Measurements from ENCODE around the gene MAMSTR. TPM values are rescaled to one million over a fixed set of nuclear protein-coding genes. Genes with fewer than 3 reads are reported as not detected.

Gene MAMSTR
- total and polyA plus RNA-seq, 4 experiments from 2014 or later, result 0.71 to 2.5 (median 1.4) TPM

DNA sequence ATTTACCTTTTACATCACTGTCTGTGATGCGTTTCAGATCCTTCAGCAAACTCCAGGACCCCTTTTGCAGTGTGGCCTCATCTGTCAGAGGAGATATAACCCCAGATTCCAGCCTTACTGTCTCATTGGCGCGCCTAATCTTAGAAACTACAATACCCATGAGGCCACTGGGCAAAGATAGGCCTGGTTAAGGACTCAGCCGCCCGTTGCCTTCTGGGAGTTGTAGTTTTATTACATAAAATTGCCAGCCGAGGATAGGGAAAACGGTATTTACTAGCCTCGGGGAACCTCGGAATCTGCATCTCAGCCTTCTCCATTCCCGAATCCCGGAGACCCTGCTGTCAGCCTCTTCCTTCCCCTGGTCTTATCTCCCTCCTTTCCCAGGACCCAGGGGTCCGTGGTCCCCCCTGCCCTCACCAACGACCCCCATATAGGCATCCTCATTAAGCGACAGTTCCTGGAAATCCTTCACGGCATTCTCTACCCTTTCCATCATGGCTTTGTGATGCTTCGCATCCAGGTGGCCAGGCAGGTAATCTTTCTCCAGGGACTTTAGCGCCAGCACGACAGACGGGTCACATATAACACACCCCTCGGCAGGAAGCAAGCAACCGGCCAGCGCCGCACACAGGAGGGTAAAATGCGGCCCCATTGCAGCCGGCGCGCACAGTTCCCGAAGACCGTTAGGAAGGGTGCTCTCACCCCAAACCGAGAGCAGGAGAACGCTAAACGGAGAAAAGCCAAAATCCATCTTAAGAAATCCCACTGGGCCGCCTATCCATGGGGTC, 25.9 kb upstream of the MAMSTR start:
- no peak overlapping the region for H3K4me3 ChIP-seq (ENCODE audit: low read length in 2 of 2)
- peaks cover 22% of the 10 kb centered on the region for H3K4me1 ChIP-seq (ENCODE audit: insufficient read depth, low read length)
- H3K4me3 Mint-ChIP-seq, result peak overlapping the region in 1 of 8 donors; percentile 36
- H3K27ac ChIP-seq (ENCODE audit: low read depth, low read length), result no peak overlapping the region
- peak overlapping the region in 1 of 7 donors; percentile 52 for H3K27ac Mint-ChIP-seq
- no peaks in the 10 kb centered on the region for H3K36me3 ChIP-seq (ENCODE audit: insufficient read depth, low read length)
- H3K9me3 Mint-ChIP-seq, result peaks cover 0 to 1% (median 0%) of the 10 kb centered on the region in 8 donors
- peaks cover 5% of the 10 kb centered on the region for H3K27me3 ChIP-seq (ENCODE audit: insufficient read depth, low read length)
- H3K27me3 Mint-ChIP-seq, result peaks cover 0 to 4% of the 10 kb centered on the region in 2 donors
- H3K4me1 Mint-ChIP-seq, result peaks cover 8 to 22% (median 16%) of the 10 kb centered on the region in 4 donors
- intact Hi-C loops (cut with micrococcal nuclease), result no loop called here
- no peaks in the 10 kb centered on the region for H3K36me3 Mint-ChIP-seq
- CTCF ChIA-PET (ENCODE audit: partially characterized antibody), result interaction anchor here (1.3 kb wide), 1 partner anchor 15 kb away, joined by 4 read pairs; no protein-coding TSS in a partner anchor
- H3K9me3 ChIP-seq (ENCODE audit: control insufficient read depth in 1 of 2, low read length in 2 of 2), result no peaks in the 10 kb centered on the region
- POLR2A ChIA-PET (ENCODE audit: partially characterized antibody), result no interaction called here
- peak; percentile 57 to 70 (median 63) for DNase-seq

DNA sequence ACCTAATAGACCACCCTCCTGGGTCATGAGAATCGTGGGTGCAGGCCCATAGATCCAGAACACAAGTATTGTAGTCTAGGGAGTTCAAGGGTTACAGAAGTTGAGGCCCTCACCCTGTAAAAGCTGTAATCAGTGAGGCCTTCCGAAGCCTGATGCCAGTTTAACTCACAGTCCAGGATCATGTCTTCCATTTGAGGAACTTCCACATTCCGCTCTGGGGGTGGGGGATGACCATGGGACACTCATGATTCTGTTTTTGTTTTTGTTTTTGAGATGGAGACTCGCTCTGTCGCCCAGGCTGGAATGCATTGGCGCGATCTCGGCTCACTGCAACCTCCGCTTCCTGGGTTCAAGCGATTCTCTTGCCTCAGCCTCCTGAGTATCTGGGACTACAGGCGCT, 22.6 kb upstream of the MAMSTR start:
- H3K4me3 ChIP-seq (ENCODE audit: low read length in 2 of 2), result no peak overlapping the region
- Mint-ChIP-seq H3K27me3 (peaks cover 0 to 4% of the 10 kb centered on the region in 2 donors), H3K27ac (no peak overlapping the region), H3K4me3 (peak overlapping the region in 1 of 8 donors; percentile 39), H3K36me3 (no peaks in the 10 kb centered on the region), H3K4me1 (peaks cover 8 to 35% (median 22%) of the 10 kb centered on the region in 4 donors), H3K9me3 (no peaks in the 10 kb centered on the region)
- no peak overlapping the region for H3K27ac ChIP-seq (ENCODE audit: low read depth, low read length)
- H3K9me3 ChIP-seq (ENCODE audit: control insufficient read depth in 1 of 2, low read length in 2 of 2), result no peaks in the 10 kb centered on the region
- intact Hi-C loops (cut with micrococcal nuclease), result no loop called here
- DNase-seq, result no peak
- H3K27me3 ChIP-seq (ENCODE audit: insufficient read depth, low read length), result peaks cover 5% of the 10 kb centered on the region
- H3K36me3 ChIP-seq (ENCODE audit: insufficient read depth, low read length), result no peaks in the 10 kb centered on the region
- POLR2A ChIA-PET (ENCODE audit: partially characterized antibody), result no interaction called here
- peaks cover 36% of the 10 kb centered on the region for H3K4me1 ChIP-seq (ENCODE audit: insufficient read depth, low read length)
- CTCF ChIA-PET (ENCODE audit: partially characterized antibody), result no interaction called here

DNA sequence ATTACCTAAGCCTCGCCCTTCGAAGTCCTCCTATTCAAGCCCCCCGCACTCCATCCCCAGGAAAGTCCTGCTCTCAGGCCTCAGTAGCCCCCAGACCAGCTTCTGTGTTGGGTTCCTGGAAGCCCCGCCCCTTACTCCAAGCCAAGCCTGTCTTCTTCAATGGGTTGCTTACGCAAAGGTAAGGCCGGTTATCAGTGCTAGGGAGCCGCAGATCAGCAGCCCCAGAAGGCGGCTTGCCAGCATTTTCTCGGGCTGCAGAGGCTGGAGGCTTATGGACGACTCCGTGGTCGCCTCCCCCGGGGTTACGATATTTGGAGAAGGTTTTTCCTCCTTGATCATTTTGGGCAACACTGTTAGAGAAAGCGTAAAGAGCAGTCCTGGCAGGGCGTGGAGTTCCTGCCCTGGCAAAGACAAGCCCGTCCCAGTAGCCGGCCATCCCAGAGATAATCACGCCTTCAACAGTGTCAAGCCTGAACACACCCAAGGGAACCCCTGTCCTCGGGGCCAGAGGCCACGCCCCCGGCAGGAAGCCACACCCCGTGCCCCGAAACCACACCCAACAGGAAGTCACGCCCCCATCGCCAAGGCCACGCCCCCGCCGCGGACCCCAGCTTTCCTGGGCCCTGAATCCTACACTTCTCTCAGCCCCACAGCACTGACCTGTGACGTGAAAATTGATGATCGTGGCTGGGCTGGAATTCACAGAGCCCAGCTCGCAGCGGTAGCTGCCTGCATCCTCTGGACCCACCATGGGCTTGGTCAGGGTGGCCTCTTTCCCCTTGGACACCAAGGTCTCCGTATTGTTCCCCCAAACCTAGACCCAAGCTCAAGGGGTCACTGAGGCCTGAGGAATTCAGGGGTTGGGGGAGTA, 21.8 kb upstream of the MAMSTR start:
- no peaks in the 10 kb centered on the region for H3K9me3 Mint-ChIP-seq
- peaks cover 0 to 4% of the 10 kb centered on the region in 2 donors for H3K27me3 Mint-ChIP-seq
- Histone ChIP-seq H3K9me3 (ENCODE audit: control insufficient read depth in 1 of 2, low read length in 2 of 2) (no peaks in the 10 kb centered on the region), H3K27ac (ENCODE audit: low read depth, low read length) (no peak overlapping the region), H3K4me1 (ENCODE audit: insufficient read depth, low read length) (peaks cover 29% of the 10 kb centered on the region), H3K4me3 (ENCODE audit: low read length in 2 of 2) (no peak overlapping the region), H3K36me3 (ENCODE audit: insufficient read depth, low read length) (no peaks in the 10 kb centered on the region), H3K27me3 (ENCODE audit: insufficient read depth, low read length) (peaks cover 2% of the 10 kb centered on the region)
- H3K4me3 Mint-ChIP-seq, result peak overlapping the region in 6 of 8 donors; percentile 9 to 59 (median 26)
- H3K27ac Mint-ChIP-seq, result peak overlapping the region in 3 of 7 donors; percentile 42 to 81 (median 62)
- ChIA-PET POLR2A (ENCODE audit: partially characterized antibody) (no interaction called here), CTCF (ENCODE audit: partially characterized antibody) (no interaction called here)
- DNase-seq, result peak in 1 of 5 donors; percentile 35
- peaks cover 8 to 32% (median 20%) of the 10 kb centered on the region in 4 donors for H3K4me1 Mint-ChIP-seq
- intact Hi-C loops (cut with micrococcal nuclease), result no loop called here
- no peaks in the 10 kb centered on the region for H3K36me3 Mint-ChIP-seq

DNA sequence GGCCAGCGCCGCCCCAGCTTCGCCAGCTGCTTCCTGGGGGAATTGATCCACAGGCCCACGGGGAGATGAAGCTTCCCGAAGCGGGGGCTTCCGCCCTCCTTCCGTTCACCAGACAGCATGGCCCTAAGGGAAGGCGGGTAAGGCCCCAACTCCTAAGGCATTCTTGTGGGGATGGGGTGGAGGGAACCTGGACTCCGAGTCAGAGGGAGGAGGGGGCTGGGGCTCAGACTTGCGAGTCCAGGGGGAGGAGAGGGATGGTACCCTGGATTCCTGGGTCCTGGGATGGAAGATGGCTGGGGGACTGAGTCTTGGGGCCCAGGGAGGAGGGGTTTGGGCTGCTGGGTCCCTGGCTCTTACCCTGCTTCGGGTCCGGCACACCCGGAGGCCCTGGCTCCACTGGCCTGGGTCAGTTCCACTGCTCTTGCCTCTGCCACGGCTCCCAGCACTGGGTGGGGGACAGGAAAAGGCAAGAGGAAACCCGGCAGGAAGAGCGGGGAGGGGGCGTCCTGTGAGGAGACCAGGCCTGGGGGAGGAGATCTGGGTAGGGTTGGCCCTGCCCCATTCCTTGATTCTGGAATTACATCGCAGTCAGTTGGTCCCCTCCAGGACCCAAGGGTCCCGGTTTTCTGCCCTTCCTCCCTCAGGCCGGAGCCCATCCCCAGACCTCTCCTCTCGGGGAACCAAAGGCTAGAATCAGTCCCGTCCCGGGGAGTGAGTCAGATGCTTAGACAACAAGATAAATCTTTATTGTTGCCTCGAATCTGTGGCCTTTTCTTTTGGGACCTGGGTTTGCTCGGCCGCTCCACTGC, 20.8 kb upstream of the MAMSTR start, which contains the start of gene RASIP1:
RASIP1 (minus strand) TSS at position 447 of the 809 bp plus-strand sequence; CDS start at position 119, 328 bp downstream.
- Mint-ChIP-seq H3K27ac (peak within 1 kb of the TSS in 4 of 7 donors; percentile 42 to 81 (median 52)), H3K4me3 (peak within 1 kb of the TSS in 6 of 8 donors; percentile 24 to 64 (median 38)), H3K36me3 (no peaks in the 10 kb centered on the region), H3K4me1 (peaks cover 5 to 28% (median 16%) of the 10 kb centered on the region in 4 donors), H3K9me3 (no peaks in the 10 kb centered on the region), H3K27me3 (no peaks in the 10 kb centered on the region)
- ChIA-PET CTCF (ENCODE audit: partially characterized antibody) (interaction anchor here (1.3 to 2.7 kb wide), 3 partner anchors 13 to 16 kb away, joined by 3 to 12 read pairs (median 12); partner anchors contain the start of gene FGF21), POLR2A (ENCODE audit: partially characterized antibody) (interaction anchor here (2.1 to 2.7 kb wide), 5 partner anchors 10 to 103 kb away, joined by 5 to 37 read pairs (median 13); partner anchors contain the start of gene DBP)
- H3K4me1 ChIP-seq (ENCODE audit: insufficient read depth, low read length), result peaks cover 29% of the 10 kb centered on the region
- H3K9me3 ChIP-seq (ENCODE audit: control insufficient read depth in 1 of 2, low read length in 2 of 2), result no peaks in the 10 kb centered on the region
- H3K4me3 ChIP-seq (ENCODE audit: low read length in 2 of 2), result peak within 1 kb of the TSS in 1 of 2 donors; percentile 24
- peak in 1 of 5 donors; percentile 35 for DNase-seq
- H3K27me3 ChIP-seq (ENCODE audit: insufficient read depth, low read length), result no peaks in the 10 kb centered on the region
- intact Hi-C loops (cut with micrococcal nuclease), result no loop called here
- no peak within 1 kb of the TSS for H3K27ac ChIP-seq (ENCODE audit: low read depth, low read length)
- no peaks in the 10 kb centered on the region for H3K36me3 ChIP-seq (ENCODE audit: insufficient read depth, low read length)

DNA sequence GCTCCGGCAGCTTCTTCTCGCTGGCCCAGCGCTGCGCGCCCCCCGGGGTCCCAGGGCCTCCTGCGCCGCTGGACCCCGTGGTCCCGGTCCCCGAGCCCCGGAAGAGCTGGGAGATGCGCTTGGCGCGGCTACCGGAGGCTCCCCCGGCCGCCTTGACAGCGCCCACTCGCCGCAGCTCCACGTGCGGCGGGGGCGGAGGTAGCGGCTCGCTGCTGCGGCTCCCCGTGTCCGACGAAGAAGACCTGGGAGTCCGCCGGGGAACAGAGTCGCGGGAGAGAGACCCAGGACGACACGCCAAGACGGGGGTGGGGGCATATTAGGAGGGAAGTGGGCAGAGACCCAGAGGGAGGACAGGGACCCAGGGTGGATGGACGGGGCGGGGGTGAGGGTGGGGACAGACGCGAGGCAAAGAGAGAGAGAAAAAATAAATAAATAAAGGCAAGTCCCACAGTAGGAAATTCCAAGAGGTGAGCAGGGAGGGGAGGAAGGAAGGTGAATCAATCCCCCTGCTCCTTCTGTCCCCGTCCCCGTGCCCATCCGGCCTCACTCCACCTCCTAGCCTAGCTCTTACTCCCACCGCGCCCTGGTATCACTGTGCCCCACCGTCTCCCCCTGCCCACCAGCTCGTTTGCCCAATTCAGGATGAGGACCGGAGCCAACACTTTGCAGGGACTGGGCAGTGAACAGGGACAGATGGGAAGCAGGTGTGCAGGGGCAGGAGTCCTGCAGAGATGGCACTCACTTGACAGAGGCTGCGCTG, 20.1 kb upstream of the MAMSTR start:
- ChIA-PET POLR2A (ENCODE audit: partially characterized antibody) (interaction anchor here (0.6 to 2.7 kb wide), 13 partner anchors 8 to 253 kb away, joined by 3 to 37 read pairs (median 8); partner anchors contain the start of genes CA11, DBP, FUT1 and GYS1), CTCF (ENCODE audit: partially characterized antibody) (interaction anchor here (0.7 to 2.7 kb wide), 11 partner anchors 9 to 253 kb away, joined by 3 to 12 read pairs (median 4); partner anchors contain the start of genes CA11, FGF21 and GYS1)
- no peaks in the 10 kb centered on the region for H3K36me3 ChIP-seq (ENCODE audit: insufficient read depth, low read length)
- no peaks in the 10 kb centered on the region for H3K27me3 ChIP-seq (ENCODE audit: insufficient read depth, low read length)
- H3K27ac ChIP-seq (ENCODE audit: low read depth, low read length), result no peak overlapping the region
- peak in 1 of 5 donors; percentile 34 for DNase-seq
- peak overlapping the region in 5 of 8 donors; percentile 24 to 64 (median 44) for H3K4me3 Mint-ChIP-seq
- H3K9me3 Mint-ChIP-seq, result no peaks in the 10 kb centered on the region
- intact Hi-C loops (cut with micrococcal nuclease), result loop anchor here (2.0 kb wide), 2 partner anchors 65 to 103 kb away; partner anchors contain the start of gene DBP
- peaks cover 3 to 28% (median 16%) of the 10 kb centered on the region in 4 donors for H3K4me1 Mint-ChIP-seq
- H3K4me1 ChIP-seq (ENCODE audit: insufficient read depth, low read length), result peaks cover 29% of the 10 kb centered on the region
- H3K9me3 ChIP-seq (ENCODE audit: control insufficient read depth in 1 of 2, low read length in 2 of 2), result no peaks in the 10 kb centered on the region
- H3K36me3 Mint-ChIP-seq, result no peaks in the 10 kb centered on the region
- H3K27me3 Mint-ChIP-seq, result no peaks in the 10 kb centered on the region
- peak overlapping the region in 1 of 2 donors; percentile 24 for H3K4me3 ChIP-seq (ENCODE audit: low read length in 2 of 2)
- H3K27ac Mint-ChIP-seq, result peak overlapping the region in 3 of 7 donors; percentile 10 to 42 (median 12)

Data from CD4-positive, alpha-beta memory T cell (primary cell).